GM21360 (cell line): ENCODE data around the gene CCDC88C.

Experiments
- ATAC-seq: cut with Tn5 transposase; IDR thresholded peaks from one replicate; pipeline ENCODE4 v1.9.1; 2021; ENCODE audit warnings: mild to moderate bottlenecking, moderate library complexity; ENCODE audit not compliant: unreplicated experiment

The CCDC88C gene

DNA sequence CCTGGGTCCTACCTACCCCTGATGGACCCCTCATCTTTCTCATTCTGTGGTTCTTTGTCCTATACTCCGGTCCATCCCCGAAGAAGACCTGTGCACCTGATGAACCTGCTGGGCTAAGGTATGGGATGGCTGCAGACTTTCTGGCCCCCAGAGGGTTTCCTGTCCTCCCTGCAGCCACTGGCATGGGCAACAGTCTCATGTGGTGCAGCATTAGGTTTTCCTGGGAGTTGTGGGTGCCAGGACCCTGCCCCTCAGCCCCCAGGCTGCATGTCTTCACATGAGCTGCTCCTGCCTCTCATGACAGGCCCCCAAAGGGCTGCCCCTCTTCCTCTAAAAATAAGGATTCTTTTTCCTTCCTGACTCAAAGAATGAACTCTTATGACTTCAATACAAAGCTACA lies 100.9 kb downstream of the CCDC88C start:
- no peak for ATAC-seq

DNA sequence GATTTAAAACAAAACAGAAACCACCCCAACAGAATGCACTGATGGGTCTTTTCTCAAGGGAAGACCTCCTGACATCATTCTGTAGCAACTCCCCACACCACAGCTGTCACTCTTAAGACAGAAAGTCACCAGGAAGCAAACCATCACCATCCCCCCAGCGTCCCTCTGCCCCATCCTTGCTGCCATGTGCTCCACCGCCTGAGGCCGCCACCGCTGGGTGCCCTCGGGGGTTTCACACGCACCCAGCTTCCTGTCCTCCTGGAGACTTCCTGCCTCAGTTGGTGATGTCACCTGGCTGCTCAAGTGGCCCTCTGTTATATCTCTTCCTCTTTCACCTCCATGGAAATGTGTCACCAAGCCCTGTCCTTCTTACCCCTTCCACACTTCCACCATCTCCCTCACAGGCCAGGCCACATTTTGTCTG lies 101.8 kb downstream of the CCDC88C start:
- peak; percentile 85 for ATAC-seq

DNA sequence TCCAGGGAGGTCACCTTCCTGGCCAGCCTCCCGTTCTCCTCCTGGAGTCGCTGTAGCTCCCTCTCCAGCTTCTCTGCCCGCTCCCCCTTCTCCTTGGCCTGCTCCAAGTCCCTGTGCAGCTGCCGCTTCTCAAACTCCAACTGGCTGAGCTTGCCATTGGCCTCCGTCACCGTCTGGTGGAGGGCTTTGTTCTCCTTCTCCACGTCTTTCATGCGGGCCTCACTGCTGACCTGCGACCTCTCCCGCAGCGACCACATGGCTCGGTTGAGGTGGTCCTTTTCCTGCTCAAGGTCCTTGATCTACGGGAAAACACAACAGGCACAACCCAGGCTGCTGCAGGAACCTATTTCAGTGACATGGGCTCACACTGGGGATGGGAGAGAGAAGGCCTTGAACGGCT lies 103.8 kb downstream of the CCDC88C start:
- no peak for ATAC-seq

DNA sequence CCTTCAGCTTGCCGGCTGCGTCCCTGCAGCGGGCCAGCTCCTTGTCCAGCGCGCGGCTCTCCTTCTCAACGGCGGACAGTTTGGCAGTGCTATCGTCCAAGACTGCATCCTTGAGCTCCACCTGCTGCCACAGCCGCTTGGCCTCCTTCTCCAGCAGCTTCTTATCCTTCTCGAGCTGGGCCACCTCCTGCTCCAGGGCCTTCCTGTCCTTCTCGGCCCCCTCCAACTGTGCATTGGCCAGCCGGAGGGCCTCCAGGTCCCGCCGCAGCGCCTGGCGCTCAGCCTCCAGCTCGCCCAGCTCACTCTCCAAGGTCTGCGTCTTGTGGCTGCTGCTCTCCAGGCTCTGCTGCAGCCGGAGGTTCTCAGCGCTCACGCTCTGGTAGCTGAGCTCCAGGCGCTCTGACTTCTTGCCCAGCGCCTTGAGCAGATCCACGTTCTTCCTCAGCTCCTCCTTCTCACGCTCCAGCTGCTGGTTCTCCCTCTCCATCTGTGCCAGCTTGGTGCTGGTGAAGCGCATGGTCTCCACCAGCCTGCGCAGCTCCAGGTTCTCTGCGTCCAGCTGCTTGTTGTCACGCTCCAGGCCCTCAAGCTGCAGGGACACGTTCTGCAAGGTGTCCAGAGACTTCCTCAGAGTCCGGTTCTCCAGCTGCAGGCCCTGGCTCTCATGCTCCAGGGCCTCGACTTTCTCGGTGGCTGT lies 104.3 kb downstream of the CCDC88C start:
- no peak for ATAC-seq

DNA sequence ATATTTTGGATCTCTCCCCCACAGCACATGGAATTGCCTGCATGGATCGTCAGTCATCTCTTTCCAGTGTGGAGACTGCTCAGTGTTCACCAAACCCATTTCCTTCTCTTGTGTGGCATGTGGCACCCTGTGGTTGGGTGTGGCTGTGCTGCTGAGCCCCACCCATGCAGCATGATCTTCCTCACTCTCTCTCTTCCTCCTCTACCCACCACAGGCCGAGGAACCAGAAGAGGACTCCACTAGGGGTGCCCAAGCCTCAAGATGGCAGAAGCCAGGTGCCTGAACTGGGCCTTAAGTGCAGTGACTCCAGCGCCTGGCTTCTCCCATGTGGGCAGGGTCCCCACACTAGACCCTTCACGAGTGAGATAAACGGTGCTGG lies 106.3 kb downstream of the CCDC88C start:
- ATAC-seq, result no peak

DNA sequence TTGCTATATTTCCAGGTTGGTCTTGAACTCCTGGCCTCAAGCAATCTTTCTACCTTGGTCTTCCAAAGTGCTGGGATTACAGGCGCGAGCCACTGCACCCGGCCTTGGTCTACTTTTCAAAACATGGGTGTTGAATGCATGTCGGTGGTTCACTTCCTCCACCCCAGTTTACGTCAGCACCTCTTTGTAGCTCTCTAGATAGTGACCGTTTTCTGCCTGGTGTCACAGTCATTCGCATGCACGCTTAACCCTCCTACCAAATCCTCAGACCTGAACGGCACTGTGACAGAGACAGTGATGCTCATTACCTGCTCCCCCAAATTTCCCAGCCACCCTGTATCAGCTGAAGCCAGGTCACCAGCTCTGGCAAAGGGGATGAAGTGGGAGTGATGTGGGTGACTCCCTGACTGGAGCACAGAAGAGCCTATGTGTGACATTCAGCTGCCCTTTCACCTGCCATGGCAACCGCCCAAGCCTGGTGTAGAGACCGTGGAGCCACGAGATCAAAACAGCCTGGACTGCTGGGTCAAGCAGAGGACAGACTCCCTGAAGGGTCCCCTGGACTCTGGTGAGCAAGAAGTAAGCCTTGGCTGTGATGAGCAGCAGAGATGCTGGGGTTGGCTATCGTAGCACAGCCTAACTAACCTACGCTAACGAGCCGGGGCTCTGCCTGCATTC lies 106.9 kb downstream of the CCDC88C start:
- ATAC-seq, result no peak

DNA sequence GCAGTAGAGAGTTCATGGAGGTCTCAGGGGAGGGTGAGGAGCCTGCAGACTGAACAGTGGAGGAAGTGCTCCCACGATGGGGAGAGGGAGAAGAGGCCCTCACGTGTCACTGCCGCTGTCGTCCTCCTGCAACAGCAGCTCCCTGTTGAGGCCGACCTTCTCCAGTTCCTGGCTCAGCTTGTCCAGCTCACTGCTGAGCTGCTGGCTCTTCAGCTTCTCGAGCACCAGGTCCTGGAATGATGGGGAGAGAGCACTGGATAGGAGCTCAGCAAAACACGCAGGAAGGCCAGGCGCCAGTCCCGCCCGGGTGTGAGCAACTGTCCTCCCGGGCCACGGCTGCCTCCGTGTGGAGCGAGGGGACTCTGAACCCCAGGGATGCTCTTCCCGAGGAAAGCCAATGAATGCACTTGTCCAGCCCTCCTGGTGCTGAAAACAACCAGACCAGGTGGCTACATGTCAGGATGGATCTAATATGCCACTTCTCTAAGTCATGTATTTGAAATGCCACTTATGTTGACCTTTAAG lies 107.8 kb downstream of the CCDC88C start:
- no peak for ATAC-seq

DNA sequence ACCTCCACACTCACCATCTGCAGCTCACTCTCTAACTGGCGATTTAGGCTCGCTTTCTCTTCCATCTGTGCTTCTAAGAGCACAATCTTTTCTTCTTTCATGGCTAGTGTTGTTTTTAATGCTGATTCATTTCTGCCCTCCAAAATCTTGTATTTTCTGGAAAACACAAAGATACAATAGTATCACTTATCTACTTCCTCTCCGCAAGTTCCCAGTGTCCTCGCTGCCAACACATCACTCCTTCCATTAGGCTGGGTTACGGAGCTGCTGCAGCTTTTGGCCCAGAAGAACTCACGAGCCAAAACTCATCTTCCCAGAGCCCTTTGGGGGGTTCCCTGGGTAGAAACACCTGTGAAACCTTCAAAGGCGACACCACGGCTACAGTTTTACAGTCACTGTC lies 109.3 kb downstream of the CCDC88C start:
- ATAC-seq, result no peak

DNA sequence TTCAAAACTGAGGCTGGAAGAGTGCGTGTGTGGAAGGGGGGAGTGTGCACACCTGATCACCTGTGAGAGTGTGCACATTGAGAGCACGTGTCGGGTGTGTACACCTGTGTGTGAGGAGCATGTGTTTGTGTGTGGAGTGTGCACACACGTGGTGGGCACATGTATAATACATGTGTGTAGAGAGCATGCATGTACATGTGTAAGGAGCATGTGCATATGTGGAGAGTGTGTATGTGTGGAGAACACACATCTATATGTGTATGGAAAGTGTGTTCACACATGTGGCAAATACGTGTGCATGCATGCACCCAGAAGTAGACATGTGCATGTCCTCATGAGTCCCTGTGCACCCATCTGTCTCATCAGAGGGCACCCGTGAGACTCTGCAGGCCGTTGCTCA lies 110.0 kb downstream of the CCDC88C start:
- no peak for ATAC-seq

DNA sequence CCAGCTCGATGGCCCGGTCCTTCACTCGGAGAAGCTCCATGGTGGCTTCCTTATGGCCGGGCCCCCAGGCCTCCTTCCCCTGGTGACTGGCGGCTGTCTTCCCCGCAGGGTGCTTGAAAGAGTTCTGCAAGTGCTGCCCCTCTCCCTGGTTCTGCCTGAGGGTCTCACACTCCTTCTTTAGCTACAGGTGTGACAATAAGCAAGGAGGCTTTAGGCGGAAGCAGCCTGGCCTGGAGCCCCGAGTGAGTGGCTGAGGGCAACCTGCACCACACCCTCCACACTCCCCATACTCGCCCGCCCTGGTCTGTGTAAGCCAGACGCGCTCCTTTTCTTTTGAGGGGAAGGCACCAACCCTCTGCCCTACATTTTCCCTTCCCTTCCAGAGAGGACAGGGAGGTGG lies 110.6 kb downstream of the CCDC88C start:
- no peak for ATAC-seq

DNA sequence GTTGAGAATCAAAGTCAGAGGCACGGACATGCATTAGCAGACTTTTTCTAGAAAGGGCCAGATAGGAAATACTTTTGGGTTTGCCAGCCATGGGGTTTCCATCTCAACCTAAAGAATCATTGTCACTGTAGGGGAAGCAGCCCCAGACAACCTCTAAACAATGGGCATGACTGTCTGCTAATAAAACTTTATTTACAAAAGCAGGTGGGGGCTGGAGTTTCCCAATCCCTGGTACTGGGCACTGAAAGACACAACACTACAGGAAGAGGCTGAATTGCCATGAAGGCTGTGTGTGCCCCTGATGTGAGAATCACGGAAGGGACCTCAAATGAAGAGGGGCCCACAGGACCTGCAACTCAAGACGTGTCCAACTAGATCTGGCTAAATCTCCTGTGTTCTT lies 111.1 kb downstream of the CCDC88C start:
- no peak for ATAC-seq

DNA sequence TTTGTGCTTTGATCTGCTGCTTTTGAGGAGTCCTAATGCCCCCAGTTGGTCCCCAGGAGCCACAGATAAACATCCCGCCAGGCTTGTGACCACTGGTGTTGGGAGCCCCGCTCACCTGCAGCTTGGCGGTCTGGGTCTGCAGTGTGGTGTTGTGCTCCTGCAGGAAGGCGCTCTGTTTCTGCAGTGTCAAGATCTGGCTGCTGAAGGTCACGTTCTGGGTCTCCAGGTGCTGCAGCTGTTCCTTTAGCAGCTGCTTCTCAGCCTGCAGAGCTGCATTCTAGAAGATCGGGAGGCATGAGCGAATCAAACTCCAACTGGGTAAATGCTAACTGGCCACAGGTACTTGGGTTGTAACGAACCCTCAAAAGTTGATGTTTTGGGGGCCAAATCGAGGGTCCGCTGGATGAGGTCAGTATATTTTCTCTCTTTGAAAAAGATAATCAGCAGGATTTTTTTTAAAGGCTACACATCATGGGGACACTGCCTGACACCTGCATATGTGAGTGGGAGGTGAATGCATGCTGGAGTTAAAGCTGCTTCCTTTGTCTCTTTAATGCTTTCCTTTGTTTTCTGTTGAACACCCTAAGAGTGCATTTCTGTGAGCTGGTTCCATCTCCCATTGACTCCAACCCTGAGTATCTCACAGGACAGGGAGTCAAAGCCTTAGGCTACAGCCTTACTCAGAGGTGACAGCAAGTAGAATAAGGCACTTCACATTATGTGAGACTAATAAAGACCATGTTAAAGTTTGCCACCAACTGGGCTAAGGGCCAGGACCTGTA lies 111.8 kb downstream of the CCDC88C start:
- no peak for ATAC-seq

DNA sequence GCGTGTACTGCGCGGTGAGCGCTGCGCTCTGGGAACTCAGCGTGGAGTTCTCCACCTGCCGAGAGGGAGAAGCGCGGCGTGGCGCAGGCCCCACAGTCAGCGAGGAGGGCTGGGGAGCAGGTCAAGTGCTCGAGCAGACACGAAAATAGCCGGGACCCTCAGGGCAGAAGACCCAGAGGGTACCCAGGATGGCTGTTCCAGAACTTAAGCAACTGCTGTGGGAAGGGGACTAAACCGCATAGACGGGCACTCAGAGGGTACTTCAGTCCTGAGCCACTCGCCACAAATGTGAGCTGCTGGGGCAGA lies 113.7 kb downstream of the CCDC88C start:
- ATAC-seq, result no peak

DNA sequence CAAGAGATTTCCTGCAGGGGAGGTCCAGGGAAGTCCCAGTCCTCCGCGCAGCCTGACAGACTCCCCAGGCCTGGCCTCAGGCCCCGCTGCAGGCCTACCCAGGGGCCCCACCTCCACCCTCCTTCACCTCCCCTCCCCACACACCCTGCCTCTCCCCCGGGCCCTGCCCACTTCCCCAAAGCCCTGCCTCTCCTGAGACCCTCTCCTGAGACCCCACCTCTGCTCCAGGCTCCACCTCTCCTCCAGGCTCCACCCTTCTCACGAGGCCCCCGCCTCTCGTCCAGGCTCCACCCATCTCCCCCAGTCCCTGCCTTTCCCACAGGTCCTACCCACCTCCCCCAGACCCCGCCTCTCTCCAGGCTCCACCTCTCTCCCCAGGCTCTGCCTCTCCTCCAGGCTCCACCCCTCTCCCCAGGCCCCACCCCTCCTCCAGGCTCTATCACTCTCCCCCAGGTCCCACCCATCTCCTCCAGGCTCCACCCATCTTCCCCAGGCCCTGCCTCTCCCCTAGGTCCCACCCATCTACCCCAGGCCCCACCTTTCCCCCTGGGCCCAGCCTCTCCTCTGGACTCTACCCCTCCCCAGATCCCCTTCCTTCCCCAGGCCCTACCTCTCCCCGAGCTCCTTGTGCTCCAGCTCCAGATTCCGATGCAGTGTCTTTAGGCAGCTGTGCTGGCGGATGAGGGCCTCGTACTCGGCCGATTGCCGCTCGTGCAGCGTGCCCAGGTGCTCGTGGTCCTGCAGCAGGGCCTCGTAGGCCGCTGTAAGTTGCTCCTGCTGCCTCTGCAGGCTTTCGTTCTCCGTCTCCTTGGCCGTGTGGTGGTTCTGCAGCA lies 114.3 kb downstream of the CCDC88C start:
- peak; percentile 70 for ATAC-seq

DNA sequence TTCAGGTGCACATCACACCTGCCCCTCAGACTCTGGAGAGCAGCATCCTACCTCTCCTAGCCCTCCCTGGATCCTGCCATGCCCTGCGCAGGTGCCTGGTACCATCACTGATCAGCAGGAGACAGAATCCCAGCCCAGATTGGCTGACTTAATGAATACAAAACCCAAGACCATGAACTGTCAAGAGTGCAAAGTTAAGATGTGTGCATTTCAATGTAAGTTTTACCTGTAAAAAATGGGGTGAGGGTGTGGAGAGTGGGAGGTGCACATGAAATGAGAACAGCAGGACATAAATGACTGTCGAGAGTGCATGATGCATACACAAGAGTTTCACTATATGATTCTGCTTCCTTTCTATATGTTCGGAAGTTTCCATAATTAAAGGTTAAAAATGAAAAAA lies 115.2 kb downstream of the CCDC88C start:
- no peak for ATAC-seq

DNA sequence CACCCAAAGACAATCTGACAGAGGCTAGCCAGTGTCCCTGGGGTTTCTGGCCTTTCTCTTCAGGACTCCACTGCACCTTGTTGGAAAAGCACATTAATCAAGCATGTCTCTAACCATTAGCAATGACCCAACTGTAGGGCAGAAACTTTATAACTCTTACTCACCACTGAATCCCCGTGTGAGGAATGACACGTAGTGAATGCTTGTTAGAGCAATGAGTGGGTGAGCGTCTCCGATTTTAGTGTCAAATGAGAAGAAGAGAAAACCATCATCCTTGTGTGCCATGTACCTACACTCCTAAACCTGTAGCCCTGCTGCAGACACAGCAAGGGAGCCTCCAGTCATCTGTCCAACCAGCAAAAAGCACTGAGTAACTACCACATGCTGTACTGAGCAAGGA lies 116.7 kb downstream of the CCDC88C start:
- no peak for ATAC-seq

DNA sequence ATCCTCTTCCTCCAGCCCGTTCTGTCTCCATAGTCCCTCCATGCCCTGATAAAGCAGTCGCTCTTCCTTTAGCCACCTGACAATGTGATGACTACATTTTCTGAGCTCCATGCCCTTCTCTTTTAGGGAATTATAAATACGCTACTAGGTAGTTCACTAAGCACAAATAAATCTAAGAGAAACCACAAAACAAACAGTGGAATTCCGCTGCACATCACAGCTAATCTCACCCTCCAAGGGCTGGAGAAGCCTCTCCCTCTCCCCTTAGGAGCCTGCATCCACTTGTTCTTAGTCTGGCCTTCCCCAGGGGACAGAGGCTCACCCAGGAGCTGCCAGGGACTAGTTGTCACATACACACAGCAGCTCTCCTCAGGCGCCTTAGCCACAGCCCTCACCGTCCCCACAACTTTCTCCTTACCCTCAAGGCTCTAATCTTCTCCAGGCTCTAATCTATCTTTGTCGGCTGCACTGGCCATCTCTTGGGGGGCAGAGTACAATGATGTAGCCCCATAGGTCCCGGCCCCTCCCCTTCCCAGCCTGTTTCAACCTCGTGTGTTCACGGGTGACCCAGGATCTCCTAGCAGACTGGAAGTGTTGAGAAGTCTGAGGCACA lies 117.2 kb downstream of the CCDC88C start:
- ATAC-seq, result no peak

DNA sequence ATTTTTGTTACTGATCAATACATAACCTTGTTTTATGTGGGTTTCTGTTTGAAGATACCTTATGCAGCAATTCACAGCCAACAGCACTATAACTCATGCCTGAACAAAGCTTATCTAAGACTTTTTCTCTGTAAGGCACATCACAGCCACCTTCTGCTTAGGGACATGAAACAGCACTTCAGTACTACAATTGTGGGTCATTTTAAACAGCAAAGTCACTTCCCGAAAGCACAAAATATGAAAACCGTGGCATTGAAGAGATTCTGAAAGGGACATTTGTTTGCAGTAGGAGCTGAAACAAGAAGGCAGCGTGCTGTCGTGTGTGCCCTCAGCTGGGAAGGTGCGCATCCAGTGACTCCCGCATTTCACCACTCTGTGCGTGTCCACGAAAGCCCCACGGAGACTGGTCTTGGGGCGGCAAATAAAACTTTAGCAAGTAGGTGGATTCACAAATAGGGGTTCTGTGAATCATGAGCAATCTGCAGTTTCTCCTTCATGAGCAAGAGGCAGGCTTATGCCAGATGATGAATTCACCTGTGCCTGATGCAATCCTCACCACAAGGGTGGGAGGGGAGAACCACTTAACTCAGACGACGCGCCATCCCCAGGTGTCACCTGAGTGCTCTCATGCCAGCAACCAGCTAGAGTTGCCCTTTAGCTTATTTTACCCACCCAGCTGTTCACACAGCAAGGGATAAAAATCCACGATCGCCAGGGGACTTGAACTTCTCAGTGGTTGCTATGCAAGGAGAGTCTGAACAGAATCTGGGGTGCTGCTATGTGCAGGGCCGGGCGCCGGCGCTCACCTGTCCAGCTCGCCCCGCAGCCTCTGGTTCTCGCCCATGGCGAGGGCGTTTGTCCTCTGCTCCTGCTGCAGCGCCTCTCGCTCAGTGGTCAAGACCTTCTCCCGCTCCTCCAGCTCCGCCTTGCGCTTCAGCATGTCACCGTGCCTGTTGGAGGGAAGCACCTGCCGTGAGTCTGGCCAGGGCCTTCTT lies 118.2 kb downstream of the CCDC88C start:
- no peak for ATAC-seq

DNA sequence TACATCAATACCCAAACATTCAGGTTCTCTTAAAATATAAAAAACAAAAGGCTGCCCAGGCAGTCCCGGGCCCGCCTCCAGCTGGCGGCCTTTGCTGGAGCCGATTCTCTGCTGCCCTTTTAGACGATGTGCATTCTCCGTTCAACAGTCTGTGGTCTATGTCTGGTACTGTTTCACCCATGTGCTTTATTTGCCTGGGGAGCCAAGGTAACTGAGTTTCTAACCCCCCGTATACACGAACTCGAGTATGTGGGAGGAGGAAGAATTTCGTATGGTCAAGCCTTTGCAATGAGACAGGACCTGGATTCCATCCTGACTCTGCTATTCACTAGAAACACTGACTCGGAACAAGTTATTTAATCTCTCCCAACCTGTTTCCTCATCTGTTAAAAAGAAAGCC lies 119.0 kb downstream of the CCDC88C start:
- ATAC-seq, result no peak
